SW480 (cell line): Measurements from ENCODE around the gene NRXN2.

Source experiments
- DNase-seq: peaks from one replicate; pipeline ENCODE4 v3.0.0-alpha.2; 2016; ENCODE audit warnings: low spot score

The NRXN2 gene

DNA sequence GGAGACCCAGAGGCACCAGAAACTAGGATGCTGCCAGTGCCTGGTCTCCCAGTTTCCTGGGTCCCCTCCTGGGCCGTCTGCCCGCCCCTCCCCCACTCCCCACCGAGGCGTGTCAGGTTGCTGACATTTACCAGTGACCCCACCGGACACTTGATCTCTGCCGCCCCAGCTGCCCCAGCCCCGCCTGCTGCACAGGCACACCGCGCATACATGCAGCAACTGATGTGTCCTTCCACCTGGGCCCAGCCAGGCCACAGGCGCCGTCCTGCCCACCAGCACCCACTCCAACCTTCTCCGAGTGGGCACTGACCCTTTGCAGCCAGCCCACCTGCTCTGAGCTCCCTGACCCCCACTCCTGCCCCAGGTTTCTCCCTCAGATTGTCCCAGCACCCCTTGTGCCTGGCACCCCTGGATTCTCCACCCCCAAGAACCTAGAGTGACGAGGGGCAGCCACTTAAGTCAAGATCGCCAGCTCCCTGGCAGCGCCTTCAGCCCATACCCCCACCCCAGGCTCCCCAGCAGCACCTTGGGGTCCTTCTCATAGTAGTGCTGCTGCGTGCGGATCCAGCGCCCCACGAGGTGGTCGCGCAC is 36.2 kb upstream of the NRXN2 start:
- DNase-seq: no peak

DNA sequence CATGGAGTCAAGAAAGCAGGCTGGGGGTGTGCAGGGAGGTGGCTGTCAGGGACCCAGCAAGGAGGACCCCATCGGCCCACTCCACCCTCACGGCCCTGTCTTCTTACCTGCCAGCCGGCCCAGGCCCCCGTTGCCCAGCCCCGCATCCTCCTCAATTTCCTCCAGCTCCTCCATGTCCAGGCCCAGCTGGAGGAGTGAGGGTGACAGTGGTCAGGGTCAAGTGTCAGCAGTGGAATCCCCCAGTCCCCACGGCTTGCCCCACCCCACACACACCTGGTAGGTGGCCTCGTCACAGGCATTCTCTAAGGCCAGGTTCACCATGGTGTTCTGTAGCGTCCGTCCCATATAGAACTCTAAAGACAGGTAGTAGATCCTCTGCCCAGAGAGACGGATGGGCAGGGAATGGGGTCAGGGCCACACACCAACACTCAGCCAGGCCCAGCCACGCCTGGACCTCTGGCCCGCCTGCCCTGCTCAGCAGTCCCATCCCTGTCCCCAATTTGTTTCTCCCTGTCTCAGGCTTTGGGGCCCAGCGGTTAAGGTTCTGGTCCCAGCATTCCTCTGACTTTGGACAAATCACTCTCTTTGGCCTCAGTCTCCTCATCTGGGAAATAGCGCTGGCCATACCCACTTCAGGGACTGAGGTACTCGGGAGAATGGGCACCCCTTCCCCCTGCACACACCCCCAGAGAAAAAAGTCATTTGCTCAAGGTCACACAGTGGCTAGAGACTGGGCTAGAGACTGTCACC is 35.5 kb upstream of the NRXN2 start:
- DNase-seq: no peak

DNA sequence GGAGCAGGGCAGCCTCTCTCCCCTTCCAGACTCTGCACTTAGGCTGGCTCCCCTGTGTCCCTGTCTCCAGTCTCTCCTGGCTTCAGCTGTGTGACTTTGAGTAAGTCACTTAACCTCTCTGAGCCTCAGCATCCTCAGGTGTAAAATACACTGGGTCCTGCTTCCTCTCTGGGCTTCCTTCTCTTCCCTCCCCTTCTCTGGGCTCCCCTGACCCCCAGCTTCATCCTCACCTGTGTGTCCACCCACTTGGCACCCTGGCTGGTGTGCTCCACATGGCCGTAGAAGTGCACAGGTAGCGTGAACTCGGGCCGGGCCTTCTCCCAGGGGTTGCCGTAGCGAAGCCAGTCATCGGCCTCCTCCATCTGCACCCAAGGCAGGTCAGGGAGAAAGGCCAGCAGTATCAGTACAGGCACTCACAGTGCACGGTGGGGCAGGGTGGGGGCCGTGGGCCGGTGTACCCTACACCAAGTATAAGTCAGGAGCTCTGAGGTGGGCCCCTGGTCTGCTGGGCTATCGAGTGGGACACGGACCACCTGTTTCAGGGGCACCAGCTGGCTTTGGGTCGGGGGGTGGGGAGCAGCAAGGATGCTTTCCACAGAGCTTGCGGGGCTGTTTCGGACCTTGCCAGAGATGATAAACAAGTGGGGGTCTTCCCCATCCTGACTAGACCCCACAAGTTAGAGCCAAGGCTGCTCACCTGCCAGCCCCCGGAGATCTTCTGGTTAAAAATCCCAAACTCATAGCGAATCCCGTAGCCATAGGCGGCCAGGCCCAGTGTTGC is 34.7 kb upstream of the NRXN2 start:
- no peak for DNase-seq

DNA sequence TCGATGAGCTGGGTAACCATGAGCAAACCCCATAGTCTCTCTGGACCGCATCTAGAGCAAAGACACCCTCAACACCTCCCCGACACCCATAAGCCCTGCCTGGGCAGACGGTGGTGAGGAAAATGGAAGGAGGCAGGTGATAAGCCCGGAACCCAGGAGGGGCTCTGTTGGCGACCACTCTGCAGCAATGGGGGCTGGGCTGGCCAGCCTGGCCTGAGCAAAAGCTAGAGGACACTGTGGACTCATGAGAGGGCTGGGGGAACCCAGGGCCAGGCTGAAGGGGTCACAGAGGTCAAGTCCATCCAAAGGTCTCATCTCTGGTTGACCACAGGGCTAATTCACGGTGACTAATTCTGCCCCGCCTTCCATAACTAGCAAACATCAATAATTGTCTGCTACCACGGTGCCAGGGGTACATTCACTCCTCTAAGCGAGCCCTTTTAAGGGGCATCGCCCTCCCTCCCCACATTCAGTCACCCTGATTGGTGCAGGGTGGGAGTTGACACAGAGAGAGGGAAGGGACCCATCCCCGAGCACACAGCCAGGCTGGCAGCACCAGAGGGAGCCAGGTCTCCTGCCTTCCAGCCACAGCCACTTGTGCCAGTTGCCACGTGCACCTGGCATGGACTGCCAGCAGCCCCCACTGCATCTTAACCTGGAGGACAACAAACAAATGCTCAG is 32.8 kb upstream of the NRXN2 start:
- DNase-seq: no peak

DNA sequence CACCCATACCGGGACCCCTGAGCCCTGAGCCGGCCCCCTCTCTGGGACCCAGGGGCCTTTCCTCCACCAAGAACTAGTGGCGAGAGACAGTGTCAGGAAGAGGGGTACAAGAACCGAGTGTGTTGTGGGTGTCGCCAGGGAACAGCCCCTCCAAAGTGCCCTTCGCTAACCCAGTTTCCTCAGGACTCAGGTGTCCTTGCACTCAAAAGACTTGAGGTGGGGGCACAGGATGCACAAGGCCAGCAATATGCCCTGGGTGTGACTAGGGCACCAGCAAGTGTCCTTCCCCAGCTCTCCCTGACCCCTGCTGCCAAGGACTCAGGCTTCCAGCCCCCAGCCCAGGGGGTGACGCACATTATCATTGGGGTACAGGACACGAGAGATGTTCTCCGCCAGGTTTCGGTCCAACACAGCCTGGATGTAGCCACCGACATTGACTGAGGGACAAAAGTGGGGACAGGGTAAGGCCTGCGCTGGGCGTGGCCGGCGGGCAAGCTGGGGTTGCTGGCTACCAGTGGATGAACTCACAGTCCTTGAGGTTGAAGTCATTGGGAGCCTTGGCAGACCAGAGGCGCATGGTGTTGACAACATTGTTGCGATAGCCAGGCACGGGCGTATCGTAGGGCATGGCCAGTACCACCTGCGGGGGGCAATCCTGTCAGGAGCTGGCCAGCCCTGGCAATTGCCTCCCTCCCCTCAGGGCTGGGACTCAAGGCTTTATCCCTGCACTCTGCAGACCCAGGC is 32.1 kb upstream of the NRXN2 start:
- DNase-seq: no peak

DNA sequence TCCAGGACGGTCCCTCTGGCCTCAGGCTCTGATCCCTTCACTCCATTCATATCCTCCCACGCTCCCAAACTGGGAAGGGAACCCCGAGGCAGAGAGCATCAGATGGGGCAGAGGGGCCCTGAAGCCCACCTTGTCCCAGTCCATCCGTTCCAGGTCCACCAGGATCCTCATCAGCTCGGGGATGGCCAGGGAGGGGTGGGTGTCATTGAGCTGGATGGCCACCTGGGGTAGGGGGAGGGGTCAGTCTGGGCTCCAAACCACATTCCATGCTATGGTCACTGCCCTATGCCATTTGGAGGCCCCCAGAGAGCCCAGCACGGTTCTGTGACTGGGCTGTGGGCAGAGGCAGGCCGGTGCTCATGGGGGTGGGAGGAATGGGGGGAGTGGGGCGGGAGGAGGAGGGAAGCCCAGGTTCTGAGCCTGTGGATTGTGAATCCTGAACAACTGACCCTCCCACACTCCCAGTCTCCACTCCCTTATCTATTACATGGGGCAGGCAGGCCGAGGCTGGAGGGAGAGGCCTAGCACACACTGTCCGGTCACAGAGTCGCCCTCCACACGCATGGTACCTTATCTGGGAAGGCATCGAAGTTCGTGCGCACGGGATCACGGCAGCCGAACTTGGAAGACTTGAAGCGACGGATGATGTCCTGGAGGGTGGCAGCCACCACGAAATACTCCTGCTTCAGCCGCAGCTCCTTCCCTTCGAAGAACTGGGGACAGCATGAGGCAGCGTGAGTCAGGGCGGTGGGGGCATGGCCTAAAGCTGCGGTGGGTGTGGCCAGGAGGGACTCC is 31.3 kb upstream of the NRXN2 start:
- DNase-seq: no peak

DNA sequence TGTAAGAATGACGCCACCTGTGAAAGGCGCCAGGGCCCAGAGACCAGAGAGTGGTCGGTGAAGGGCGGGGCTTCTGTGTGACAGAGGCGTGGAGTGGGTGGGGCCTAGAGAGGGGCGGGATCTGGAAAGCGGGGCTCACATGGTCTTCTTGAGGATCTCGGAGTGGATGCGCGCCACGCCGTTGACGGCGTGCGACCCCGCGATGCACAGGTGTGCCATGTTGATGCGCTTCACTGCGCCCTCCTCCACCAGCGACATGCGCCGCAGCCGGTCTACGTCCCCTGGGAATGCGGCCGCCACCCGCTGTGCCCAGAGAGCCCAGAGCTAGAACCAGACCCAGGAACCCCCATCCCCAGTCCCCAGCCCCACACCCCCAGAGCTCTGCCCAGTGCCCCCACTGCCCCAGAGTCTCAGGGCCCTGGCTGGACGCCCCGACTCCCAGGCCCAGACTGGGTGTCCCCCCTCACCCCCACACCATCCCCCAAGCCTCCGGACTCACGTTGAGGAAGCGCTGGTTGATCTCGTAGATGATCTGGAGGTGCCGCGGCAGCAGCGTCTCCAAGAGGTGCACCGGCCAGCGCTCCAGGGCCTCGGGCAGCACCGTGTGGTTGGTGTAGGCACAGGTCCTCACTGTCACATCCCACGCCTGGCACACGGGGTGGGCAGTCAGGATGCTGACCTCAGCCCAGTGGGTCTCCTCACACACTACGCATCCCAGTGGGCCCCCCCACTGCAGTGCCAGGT is 30.6 kb upstream of the NRXN2 start:
- no peak for DNase-seq

DNA sequence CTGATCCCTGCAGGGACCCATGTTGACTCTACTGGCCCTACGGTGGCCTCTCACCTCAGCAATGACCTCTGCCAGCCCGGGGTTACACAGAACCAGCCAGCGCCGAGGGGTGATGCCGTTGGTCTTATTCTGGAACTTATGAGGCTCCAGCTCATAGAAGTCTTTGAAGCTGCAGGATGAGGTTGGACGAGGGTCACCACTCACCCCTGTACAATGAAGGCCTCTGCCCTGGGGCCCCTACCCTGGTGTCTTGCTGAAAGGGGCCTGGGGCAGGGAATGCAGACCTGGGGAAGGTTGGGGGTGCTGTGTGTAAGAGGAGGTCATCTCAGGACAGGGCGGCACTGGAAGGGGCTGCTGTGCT is 30.0 kb upstream of the NRXN2 start:
- no peak for DNase-seq

DNA sequence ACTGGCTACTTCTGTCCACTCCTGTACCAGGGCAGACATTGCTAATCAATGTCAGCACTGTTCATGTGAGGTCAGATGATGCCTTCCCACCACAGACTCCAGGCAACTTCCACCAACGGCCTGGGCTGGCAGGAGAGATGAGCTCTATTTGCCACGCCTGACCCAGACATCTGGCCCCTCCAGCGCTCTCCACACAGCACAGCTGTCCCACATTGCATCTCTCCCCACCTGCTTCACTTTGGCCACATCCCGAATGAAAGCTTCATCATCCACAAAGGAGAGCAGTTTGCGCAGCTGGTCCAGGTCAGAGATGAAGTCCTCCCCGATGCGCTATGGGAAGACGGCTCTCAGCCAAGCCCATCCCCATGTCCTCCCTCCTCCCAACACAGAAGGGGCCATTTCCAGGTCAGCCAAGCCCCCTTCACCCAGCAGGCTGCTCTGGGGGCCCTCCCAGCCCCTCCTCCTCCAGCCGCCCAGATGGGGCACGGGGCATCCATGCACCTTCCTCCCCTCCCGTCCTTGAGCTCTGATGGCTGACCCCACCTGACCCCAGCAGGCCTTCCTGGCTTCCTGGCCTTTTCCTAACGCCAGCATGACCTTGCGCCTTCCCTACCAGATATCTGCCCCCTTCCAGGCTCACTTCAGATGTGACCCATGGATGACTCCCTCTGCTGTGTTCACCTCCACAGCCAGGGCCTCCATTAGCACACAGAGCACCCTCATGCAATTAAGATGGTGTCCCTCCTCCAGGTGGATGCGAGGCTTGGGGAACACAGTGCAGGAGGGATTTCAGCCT is 29.4 kb upstream of the NRXN2 start:
- DNase-seq: no peak

DNA sequence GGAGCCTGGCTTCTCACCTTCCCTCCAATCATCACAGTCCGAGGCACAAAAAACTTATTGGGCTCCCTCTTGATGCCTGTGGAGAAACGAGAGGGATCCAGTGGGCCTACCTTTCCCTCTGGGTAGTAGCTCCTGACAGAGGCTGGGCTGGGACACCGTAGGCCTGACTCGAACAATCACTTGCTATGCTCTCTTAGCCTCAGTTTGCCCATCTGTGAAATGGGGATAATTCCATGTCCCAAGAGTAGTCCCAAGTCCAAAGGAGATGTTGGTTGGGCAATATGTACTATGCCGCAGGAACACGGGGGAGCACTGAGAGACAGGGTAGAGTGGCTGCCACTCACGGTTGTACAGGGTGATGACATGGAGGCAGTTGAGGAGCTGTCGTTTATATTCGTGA is 28.6 kb upstream of the NRXN2 start:
- DNase-seq: no peak

DNA sequence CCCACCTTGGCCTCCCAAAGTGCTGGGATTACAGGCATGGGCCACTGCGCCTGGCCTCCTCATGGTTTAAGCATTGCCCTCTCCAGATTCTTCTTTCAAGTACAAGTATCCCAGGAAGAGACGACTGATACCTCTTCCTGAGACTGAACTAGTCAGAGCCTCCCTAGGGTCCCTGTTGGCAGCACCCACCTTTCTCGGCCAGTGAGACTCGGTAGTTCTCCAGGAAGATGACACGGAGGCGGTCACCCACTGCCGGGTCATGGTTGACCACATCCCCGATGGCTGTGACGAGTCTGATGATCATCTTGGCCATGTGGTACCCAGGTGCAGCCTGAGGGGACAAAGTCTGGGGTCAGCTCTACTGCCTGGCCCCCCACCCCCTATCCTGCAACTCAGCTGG is 28.1 kb upstream of the NRXN2 start:
- no peak for DNase-seq

DNA sequence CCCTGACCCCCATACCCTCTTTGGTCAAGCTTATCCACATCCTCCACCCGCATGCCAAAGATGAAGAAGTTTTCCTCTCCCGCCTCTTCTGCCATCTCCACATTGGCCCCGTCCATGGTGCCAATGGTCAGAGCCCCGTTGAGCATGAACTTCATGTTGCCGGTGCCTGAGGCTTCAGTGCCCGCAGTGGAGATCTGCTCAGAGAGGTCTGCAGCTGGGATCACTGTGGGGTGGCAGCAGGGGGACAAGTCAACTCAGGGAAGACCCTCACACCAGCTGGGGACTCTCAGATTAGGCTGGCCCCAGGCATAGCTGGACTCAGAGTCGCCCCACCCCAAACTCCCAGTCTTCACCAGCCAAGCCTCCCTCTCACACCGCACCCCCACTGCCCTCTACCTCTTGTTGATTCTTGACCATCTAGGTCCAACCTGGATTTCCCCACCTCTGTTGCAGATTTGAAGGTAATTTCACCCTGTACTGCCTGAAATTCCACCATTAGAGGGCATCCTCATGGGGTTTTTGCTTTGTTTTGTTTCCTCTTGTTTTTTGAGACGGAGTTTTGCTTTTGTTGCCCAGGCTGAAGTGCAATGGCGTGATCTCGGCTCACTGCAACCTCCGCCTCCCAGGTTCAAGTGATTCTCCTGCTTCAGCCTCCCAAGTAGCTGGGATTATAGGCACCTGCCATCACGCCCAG is 27.5 kb upstream of the NRXN2 start:
- no peak for DNase-seq

DNA sequence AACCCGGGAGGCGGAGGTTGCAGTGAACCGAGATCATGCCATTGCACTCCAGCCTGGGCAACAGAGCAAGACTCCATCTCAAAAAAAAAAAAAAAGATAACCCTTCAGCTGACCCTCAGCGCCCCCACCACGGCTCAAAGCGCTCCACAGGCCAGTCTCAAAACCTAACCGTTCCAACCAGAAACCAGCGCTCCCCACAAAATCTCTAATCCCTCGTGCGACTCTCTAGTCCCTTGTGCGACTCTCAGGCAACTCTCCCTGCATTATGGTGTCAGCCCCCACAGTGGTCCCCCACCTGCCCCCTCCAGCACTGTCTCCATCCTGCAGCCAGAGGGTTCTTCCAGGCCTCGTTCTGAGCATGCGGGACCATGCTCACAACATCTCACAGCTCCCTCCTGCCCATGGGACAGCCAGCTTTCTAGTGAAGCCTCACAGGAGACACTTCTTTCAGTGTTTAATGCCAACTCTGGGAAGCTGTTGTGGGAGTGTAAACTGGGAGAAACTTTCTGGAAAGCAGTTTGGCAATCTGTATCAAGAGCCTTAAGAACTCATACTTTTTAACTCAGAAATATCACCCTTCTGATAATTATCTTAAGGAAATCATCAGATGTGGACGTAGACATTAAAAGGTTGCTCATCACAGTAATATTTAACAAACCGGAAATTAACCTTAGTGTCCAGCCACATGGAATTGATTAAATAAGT is 25.1 kb upstream of the NRXN2 start:
- no peak for DNase-seq

DNA sequence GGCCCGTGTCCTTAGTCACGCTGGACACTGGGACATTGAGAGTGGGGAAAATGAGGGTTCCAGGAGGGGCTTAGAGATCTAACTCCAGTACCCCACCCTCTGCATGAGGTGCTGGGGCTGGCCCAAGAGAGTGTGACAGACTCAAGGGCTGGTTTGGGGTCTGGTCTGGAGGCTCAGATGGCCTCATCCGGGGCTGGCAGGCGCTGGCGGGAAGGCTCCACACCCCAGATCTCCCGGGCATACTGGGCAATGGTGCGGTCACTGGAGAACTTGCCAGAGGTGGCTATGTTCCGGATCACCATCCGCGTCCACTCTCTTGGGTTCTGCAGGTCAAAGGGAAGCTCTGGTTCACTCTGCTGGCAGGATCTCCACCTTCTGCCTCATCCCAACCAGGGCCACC is 23.5 kb upstream of the NRXN2 start:
- DNase-seq: no peak

DNA sequence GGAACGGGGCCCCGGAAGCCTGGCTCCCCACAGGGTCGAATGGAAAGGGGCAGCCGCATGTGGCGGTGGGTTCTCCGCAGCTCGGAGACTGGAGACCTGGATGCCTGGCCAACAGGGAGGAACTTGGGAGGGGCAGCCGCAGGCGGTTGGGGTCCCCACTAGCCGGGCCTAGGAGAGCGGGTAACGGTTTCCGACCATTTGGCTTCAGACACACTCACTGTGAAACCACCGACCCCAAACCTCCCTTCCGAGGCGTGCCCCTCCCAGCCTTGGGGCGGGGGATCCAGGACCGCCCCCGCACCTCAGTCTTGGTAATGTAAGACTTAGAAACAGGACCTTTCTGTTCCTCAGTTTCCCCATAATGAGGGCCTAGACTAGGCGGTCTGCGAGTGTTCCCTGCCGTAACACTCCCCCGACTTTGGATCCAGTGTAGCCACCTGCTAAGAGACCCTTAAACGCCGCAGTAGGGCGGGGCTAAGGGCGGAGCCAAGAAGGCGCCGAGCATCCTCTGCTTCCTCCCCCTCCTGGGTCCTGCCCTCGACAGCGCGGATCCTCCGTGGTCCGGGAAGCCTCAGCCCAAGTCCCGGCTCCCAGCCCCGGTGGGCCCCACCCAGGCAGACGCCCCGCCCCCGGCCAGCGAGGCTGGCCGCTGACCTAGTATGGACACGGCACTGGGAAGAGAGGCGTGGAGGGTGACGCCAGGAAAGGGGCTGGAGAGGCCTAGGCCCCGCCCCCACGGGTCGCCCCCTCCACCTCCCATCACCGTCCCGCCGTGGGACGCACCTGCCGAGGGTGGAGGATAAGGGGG is 22.7 kb upstream of the NRXN2 start:
- no peak for DNase-seq

DNA sequence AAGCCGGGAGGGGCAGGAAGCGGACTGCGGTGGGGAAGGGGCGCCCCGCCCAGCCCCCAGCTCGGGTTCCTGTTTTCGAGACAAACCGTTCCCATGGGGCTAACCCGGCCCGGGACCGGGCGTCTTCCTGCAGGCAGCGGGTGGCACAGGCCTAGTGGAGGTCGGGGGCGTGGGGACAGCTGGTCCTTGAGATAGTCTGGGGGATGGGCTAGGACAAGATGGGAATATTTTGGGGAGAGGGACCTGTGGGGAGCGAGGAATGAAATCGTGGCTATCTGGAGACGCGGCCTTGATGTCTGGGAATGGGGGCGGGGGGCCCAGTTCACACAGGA is 22.2 kb upstream of the NRXN2 start:
- no peak for DNase-seq

DNA sequence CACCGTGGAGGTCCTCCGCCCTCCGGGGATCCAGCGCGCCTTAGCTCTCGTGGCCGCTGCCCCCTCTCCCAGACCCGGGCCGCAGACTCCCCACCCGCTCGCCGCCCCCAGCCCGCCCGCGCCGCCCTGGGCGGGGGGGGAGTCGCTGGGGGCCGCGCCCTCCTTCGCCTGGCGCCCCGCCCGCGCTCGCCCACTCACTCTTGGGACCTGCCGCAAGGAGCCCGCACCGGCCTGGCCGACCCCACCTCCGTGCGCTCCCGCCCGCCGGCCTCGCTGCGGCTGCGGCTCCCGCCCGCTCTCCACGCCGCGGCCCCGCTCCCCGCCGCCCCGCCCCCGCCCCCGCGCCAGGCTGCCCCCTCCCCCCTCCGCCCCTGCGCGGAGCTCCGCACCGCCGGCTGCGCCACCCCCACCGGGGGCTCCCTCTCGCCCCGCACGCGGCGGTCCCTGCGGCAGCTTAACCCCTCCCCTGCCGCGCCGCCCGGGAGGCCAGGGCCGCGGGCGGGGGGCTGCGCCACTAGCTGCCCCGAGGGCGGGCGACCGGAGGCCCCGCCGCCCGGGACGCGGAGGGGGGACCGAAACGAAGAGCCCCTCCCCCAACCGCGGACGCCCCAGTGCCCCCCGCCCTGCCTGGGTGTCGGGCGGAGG is 21.7 kb upstream of the NRXN2 start:
- DNase-seq: no peak
